HG03135 (cell line): ENCODE data around the gene CELF2.

Experiments
- ATAC-seq: cut with Tn5 transposase; IDR thresholded peaks from one replicate; pipeline ENCODE4 v1.9.1; 2021; ENCODE audit warnings: mild to moderate bottlenecking, moderate library complexity; ENCODE audit not compliant: unreplicated experiment

The CELF2 gene

DNA sequence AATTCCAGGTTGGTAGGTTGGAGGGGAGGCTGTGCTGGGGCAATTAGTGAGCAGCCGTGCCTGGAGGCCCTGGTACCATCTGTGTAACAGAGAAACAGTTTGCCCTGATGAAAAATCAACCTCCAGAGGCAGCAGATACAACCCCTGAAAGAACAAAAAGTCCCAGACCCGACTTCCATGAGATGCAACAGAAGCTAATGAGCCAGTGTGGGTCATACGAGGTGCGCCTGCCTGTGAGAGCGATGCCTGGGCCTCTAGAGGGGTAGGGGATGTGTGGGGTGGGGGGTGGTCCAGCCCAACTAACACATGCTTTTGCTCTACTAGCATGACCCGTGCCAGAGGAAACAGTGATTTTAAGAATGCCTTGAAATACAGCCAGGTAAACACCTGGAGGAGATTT, 39.3 kb downstream of the CELF2 start:
- ATAC-seq, result no peak

GRCh38 chr10:11057448-11057847, 39.8 kb downstream of the CELF2 start:
- no peak for ATAC-seq

GRCh38 chr10:11057994-11058393, 40.3 kb downstream of the CELF2 start:
- ATAC-seq, result no peak

DNA sequence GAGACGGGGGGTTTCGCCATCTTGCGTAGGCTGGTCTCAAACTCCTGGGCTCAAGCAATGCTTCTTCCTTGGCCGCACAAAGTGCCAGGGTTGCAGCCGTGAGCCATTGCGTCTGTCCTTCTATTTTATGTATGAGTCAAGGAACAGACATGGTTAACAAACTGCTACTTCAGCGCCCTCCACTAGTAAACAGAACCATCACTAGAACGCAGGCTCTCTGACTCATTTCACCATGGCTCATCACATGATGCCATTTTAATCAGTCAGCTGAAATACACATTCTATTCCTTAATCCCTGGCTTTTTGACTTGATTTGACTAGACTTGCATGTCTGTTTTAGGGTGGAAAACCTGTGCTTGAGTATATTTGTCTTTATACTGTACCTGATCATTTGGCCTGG, 41.3 kb downstream of the CELF2 start:
- no peak for ATAC-seq

- ATAC-seq, result no peak
Observed at GRCh38 chr10:11063856-11064255, 46.2 kb downstream of the CELF2 start.

DNA sequence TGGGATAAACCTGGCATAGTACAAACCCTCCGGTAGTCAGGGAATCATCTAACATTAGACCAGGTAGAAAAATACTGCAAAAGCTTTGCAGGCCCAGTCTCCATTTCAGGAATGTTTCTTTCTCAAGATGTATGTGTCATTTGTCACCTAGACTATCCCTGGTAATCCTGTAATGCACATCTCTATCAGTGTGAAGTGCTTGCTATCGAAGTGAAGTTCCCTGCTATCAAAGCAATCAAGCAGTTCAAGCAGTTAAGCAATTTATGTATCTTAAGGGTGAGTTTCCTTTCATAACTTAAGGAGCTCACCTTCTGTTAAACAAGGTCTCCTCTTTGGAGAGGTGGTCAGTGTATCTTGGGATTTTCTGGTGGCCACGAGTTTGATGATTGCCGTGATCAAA, 47.2 kb downstream of the CELF2 start:
- no peak for ATAC-seq

DNA sequence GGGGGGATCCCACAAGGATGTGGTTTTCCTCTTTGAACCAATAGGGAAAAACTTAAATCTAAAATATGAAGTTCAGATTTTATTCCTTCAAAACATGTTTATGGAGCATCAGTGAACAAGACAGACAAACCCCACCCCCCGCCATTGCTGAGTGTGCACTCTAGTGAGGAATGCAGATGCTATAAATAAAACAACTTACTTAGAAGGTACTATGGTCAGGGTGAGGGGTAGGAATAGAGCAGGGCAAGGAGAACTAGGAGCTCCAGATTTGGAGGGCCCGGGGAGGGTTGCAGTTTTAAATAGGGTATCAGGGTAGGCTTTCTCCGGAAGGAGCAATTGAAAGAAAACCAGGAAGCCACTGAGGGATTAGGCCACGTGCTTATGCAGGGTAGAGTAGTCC, 47.9 kb downstream of the CELF2 start:
- ATAC-seq, result no peak

- ATAC-seq, result no peak
Observed at GRCh38 chr10:11066520-11066919, 48.8 kb downstream of the CELF2 start.

- ATAC-seq, result no peak
Observed at GRCh38 chr10:11068861-11069633, 51.4 kb downstream of the CELF2 start.

GRCh38 chr10:11073410-11073809, 55.7 kb downstream of the CELF2 start:
- ATAC-seq, result no peak

DNA sequence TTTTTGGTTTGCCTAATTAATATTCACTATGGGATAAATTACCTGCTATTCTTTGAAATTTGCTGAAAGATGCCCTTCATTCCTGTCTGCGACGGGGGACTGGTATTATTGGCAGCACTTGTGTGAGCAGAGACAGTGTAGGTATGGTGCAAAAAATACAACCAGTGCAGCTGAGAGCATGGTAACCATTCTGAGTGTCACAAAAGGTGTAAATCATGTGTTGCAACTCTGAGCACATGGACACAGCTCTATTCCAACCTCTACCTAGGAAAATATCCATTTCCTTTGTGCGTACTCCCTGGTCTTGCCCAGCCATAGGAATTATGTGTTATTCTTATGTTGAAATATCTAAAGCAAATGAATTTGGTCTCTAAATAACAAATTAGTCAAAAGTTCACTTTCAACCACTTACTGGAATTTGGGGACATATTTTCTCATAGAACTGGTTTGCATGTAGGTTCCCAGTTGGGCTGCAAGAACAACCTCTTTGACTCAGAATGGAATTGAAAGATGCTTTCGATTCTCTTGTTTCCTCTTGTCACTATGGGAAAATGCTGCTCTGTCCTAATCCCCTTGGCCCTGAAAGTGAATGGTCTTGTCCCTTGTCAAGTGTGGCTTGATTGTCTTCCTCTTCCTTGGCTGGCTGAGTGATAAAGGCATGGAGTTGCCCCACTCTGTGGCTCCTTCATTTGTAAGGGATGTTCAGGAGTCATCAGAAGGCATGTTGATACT, 57.0 kb downstream of the CELF2 start:
- ATAC-seq, result no peak

GRCh38 chr10:11076221-11076620, 58.5 kb downstream of the CELF2 start:
- ATAC-seq, result no peak

GRCh38 chr10:11080564-11080984, 62.9 kb downstream of the CELF2 start:
- no peak for ATAC-seq

DNA sequence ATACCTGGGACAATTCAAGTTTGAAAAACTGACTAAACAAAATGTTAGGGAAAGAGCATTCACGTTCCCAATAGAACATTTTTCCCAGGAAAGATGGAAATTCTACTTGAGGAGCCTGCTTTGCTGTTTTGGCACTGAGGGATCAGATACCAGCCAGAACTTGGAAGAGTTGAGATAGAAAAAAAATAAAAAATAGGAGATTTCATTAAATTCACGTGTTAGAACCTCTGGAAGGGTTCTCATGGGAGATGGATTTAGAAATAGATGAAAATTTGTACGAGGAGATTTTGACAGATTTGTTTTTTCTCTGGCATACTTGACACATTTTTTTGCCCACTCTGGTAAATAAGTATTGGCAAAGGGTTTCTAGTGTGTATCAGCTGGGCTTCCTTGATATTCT, 63.7 kb downstream of the CELF2 start:
- no peak for ATAC-seq

- ATAC-seq, result no peak
Observed at GRCh38 chr10:11082526-11082925, 64.9 kb downstream of the CELF2 start.

- no peak for ATAC-seq
Observed at GRCh38 chr10:11083051-11083450, 65.4 kb downstream of the CELF2 start.

DNA sequence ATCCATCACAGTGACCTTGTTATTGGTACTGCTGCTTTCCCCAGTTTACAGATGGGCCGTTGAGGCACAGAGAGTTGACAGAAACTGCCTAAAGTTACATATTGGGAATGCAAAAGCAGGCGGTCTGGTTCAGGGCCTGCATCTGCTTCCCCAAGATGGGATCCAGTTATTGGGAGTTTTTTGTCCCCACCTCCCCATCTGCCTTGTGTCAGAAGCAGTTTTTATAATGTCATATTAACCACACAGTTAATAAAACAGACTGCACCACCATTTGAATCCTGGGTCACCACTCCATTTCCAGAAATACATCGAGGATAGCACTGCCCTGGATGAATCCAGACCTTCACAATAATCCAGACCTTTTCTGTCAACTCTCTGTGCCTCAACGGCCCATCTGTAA, 67.9 kb downstream of the CELF2 start:
- ATAC-seq, result no peak

- no peak for ATAC-seq
Observed at GRCh38 chr10:11086177-11086840, 68.6 kb downstream of the CELF2 start.

GRCh38 chr10:11087372-11087771, 69.7 kb downstream of the CELF2 start:
- no peak for ATAC-seq

DNA sequence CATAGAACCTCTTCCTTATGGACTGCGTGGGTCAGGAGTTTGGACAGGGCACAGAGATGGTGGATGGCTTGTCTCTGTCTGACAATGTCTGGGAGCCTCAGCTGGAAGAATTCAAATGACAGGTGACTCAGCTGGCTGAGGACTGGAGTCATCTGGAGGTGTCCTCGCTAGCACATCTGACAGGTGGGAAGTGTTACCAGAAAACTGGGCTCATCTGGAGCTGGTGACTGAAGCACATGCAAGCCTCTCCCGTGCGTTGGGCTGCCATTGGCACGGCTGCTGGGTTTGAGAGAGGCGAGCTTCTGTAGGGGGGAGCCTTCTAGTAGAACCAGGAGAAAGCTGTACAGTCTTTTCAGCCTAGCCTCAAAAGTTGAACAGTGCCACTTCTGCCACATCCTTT, 71.0 kb downstream of the CELF2 start:
- no peak for ATAC-seq

- ATAC-seq, result no peak
Observed at GRCh38 chr10:11089272-11089671, 71.6 kb downstream of the CELF2 start.

DNA sequence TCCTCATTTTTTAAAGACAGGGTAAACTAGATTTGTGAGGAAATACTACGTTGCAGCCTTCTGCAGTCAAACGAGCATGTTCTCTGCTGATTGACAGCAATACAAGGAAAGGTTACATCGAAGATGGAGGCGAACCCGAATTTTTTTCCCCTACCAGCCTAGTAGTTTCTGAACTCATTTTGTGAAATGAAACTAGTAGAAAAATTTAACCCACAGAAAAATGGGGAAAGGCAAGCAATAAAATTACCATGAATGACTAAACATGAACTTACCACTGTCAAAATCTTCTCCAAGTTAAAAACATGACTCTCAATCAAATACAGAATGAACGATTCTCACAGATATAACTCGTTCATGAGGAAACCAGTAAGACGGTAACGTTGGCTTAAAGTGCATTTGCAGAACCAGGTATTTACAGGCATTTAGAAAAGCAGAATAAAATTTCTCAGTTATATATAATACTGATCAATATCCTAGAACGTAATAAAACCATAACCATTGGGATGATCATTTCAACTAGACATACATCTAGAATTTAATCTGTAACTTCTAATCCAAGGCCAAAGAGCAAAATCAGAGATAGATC, 73.9 kb downstream of the CELF2 start:
- ATAC-seq, result no peak
